Omental fat pad (tissue), 4 donors: ENCODE results near the gene ACSM3. TPM values are rescaled to one million over a fixed set of nuclear protein-coding genes. Genes with fewer than 3 reads are reported as not detected.

Experiments used
- ATAC-seq: fragments of 150-250 bp; one replicate; pipeline ENCODE4 v1.9.1; 2016; ENCODE audit warnings: mild to moderate bottlenecking, moderate library complexity; ENCODE audit not compliant: low FRiP score
- DNase-seq: peaks from one replicate; pipeline ENCODE4 v3.0.0-alpha.2; 2019; ENCODE audit warnings: low spot score
- small RNA-seq: library from RNA; depleted of rRNA; stranded (forward); fragments of <200 nt; gene quantifications from one replicate; pipeline ENCODE3, GENCODE V24; 2016
- total RNA-seq, 4 donors: library from RNA; depleted of rRNA; stranded (reverse); fragments of >200 nt; gene quantifications; one replicate each; pipeline ENCODE4 v1.1.0, GENCODE V29; 2016
- TF ChIP-seq, protein P1 (sequence below), 3 donors: fragments of 450-650 bp; IDR thresholded peaks; one replicate each; pipeline ENCODE4 v1.5.1; 2016 to 2017; ENCODE audit warnings: antibody characterized with exemption in 3 of 3, mild to moderate bottlenecking in 3 of 3, moderate library complexity in 2 of 3

ACSM3 gene
- total RNA-seq, 4 donors from 2014 or later = 7.2 to 82.9 (median 10.9) TPM

DNA sequence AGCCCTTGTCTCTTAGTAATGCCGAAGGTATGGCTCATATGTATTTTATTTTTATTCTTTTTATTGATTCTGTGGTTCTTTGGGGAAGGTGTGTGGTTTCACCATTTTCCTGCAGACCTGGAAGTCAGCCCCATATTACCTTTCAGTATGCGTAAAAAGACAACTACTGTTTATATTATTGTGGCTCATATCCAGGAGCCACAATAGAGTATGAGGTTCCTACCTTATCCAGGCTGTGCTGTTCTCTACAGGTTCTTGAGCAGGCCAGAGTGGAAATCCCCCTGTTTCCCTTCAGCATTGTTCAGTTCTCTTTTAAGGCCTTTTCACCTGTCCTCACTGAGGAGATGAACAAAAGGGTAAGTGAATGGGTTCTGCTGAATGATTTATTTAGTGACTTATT, 75.7 kb downstream of the ACSM3 start:
- DNase-seq (no peak), ATAC-seq (no peak)
- TF ChIP-seq, protein P1, sequence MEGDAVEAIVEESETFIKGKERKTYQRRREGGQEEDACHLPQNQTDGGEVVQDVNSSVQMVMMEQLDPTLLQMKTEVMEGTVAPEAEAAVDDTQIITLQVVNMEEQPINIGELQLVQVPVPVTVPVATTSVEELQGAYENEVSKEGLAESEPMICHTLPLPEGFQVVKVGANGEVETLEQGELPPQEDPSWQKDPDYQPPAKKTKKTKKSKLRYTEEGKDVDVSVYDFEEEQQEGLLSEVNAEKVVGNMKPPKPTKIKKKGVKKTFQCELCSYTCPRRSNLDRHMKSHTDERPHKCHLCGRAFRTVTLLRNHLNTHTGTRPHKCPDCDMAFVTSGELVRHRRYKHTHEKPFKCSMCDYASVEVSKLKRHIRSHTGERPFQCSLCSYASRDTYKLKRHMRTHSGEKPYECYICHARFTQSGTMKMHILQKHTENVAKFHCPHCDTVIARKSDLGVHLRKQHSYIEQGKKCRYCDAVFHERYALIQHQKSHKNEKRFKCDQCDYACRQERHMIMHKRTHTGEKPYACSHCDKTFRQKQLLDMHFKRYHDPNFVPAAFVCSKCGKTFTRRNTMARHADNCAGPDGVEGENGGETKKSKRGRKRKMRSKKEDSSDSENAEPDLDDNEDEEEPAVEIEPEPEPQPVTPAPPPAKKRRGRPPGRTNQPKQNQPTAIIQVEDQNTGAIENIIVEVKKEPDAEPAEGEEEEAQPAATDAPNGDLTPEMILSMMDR (IDR thresholded peaks at IDR 0.05) = no peak

DNA sequence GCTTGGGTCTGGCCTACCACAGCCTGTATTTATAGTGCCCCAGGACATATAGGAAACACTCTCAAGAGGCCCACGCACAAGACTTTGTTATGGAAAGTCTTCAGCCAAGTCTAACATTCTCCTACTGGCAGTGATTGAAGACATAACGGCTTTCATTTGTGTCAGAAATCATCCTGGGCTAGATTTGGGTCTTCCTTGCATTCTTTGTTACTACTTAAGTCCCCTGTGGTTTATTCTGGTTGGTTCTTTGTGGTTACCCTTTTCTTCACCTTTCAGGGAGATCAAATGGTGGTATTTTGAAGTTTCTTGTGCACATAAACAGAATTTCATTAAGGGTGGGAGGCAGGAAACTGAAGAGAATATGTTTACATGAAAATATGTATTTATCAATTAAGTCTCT, 80.2 kb downstream of the ACSM3 start:
- ATAC-seq = no peak
- TF ChIP-seq, protein P1 (IDR thresholded peaks at IDR 0.05) = no peak

DNA sequence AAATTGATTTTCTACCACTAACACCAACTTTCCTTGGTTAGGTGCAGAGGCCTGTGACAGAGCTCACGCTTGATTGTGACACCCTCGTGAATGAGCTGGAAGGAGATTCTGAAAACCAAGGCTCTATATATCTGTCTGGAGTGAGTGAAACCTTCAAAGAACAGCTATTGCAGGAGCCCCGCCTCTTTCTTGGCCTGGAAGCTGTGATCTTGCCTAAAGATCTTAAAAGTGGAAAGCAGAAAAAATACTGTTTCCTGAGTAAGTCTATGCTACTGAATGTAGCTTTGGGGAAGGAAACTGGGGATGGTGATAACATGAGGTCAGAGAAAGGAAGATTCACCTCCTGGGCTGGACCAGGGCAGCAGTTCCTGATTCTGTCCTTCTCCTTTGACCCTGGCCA, 80.8 kb downstream of the ACSM3 start:
- TF ChIP-seq, protein P1 (IDR thresholded peaks at IDR 0.05) = no peak
- no peak for DNase-seq
- no peak for ATAC-seq

More for the DNA sequence above, 80.2 kb downstream of the ACSM3 start:
- DNase-seq = no peak

DNA sequence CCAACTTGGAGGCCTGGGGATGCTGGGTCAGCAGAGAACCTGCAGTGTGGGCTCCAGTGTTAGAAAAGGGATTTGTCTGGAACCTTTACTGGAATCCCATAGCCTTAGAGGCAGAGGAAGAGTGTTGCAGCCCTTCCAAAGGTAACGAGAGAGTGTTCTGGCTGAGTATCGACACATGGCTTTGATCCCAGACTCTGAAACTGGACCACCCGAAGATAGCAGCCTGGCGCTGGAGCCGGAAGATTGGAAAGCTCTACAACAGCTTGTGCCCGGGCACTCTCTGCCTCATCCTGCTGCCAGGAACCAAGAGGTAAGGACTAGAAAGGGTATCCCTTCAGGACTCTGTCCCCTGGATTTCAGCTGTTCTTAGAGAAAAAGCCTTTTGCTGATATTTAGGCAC, 82.2 kb downstream of the ACSM3 start:
- TF ChIP-seq, protein P1 (IDR thresholded peaks at IDR 0.05) = no peak
- no peak for ATAC-seq
- no peak for DNase-seq

DNA sequence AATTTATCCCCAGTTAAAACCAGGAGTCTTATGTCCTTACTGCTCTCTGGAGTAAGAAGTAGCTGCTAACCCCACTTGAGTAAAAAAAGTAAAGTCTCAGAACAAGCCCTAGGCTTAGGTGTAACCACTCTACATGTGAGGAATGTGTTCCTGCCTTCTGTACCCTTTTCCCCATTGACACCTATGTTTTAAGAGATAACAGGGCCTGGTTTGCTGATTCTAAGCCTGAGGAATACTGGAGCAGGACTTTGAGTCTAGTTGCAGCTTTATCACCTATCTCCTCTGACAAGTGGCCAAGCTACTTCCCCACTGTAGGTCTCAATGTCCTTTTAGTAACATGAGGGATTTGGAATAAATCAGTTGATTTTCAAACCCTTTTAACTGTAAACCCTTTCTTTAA, 82.7 kb downstream of the ACSM3 start:
- no peak for DNase-seq
- ATAC-seq = no peak
- TF ChIP-seq, protein P1 (IDR thresholded peaks at IDR 0.05) = no peak

Small RNAs within 50 kb of the gene (small RNA-seq; reads per million reads assigned to genes)
- gene RF00618 (not detected), gene RNU6-944P (not detected)

Other genes starting within 250 kb of the ACSM3 start
- gene ACSM2B, start 187.6 kb upstream of the ACSM3 start, total RNA-seq = under 1 TPM in 1 of 4 donors, not detected in 3; 0.12 TPM
- 1 to 10 TPM in 2 of 4 donors, not detected in 2; 1.2 to 2.3 TPM for gene ACSM1, start 66.3 kb upstream of the ACSM3 start, total RNA-seq
- 10 to 100 TPM; 44.6 to 59.9 (median 45.5) TPM for gene THUMPD1, start 22.2 kb upstream of the ACSM3 start, total RNA-seq
- 10 to 100 TPM in 3 of 4 donors, 1 to 10 TPM in 1; 7.7 to 16.3 (median 12.9) TPM for gene ERI2, start 42.5 kb downstream of the ACSM3 start, total RNA-seq
- 1 to 10 TPM; 1.7 to 4.6 (median 3.0) TPM for gene REXO5, start 42.5 kb downstream of the ACSM3 start, total RNA-seq
- gene DCUN1D3, start 136.3 kb downstream of the ACSM3 start, total RNA-seq = 100 to 1,000 TPM in 1 of 4 donors, 10 to 100 TPM in 3; 37.4 to 103 (median 79.9) TPM
- gene LYRM1, start 136.8 kb downstream of the ACSM3 start, total RNA-seq = 10 to 100 TPM; 31.3 to 68.3 (median 50.3) TPM